Neural crest cell (in vitro differentiated cells): Measurements from ENCODE around the gene FAM219B. TPM values are rescaled to one million over a fixed set of nuclear protein-coding genes. Genes with fewer than 3 reads are reported as not detected.
"Not testable (repeated sequence)": the region's sequence is repeated elsewhere in the genome, so short reads cannot be mapped to it uniquely, and the experiment has no call there.

Source experiments
- DNase-seq: peaks from one replicate; pipeline ENCODE4 v3.0.0; 2021; ENCODE audit warnings: low read depth, mixed read lengths, low spot score
- H3K27ac Mint-ChIP-seq: one replicate; pipeline ENCODE4 v1.8.0; 2021; ENCODE audit warnings: mild to moderate bottlenecking, mixed read lengths; ENCODE audit not compliant: unreplicated experiment
- H3K27me3 Mint-ChIP-seq: 2 replicates; pipeline ENCODE4 v1.8.0; 2021; ENCODE audit warnings: low read depth, mild to moderate bottlenecking, mixed read lengths
- H3K36me3 Mint-ChIP-seq: 2 replicates; pipeline ENCODE4 v1.8.0; 2021; ENCODE audit warnings: low read depth, mild to moderate bottlenecking, mixed read lengths
- H3K4me1 Mint-ChIP-seq: 2 replicates; pipeline ENCODE4 v1.8.0; 2021; ENCODE audit warnings: mixed read lengths
- H3K4me3 Mint-ChIP-seq: one replicate; pipeline ENCODE4 v1.8.0; 2021; ENCODE audit warnings: mild to moderate bottlenecking, mixed read lengths
- H3K9me3 Mint-ChIP-seq: 2 replicates; pipeline ENCODE4 v1.8.0; 2021; ENCODE audit warnings: mixed read lengths
- CTCF ChIP-seq: fragments of 200-600 bp; sonication (generic); conservative IDR thresholded peaks from 2 replicates; pipeline ENCODE4 v1.5.0; 2021; ENCODE audit warnings: antibody characterized with exemption, mild to moderate bottlenecking
- total RNA-seq: library from RNA; stranded (reverse); gene quantifications from 2 replicates; pipeline ENCODE4 v1.2.1, GENCODE V29; 2021

The FAM219B gene
- total RNA-seq, 1 donor from 2014 or later = 138 TPM

- Mint-ChIP-seq H3K27ac (no peak overlapping the region), H3K36me3 (peaks cover 6% of the 10 kb centered on the region), H3K4me3 (no peak overlapping the region), H3K27me3 (no peaks in the 10 kb centered on the region), H3K4me1 (no peaks in the 10 kb centered on the region), H3K9me3 (no peaks in the 10 kb centered on the region)
- DNase-seq = no peak
- no peak for TF ChIP-seq CTCF
These were observed 22.1 kb upstream of the FAM219B start for GRCh38 chr15:74928771-74929198.

GRCh38 chr15:74924525-74924924 is 17.9 kb upstream of the FAM219B start:
- DNase-seq = no peak
- no peaks in the 10 kb centered on the region for H3K27me3 Mint-ChIP-seq
- no peaks in the 10 kb centered on the region for H3K4me1 Mint-ChIP-seq
- TF ChIP-seq CTCF = no peak
- no peak overlapping the region for H3K27ac Mint-ChIP-seq
- H3K36me3 Mint-ChIP-seq = peaks cover 9% of the 10 kb centered on the region
- no peaks in the 10 kb centered on the region for H3K9me3 Mint-ChIP-seq
- H3K4me3 Mint-ChIP-seq = no peak overlapping the region

- DNase-seq = no peak
- peaks cover 3% of the 10 kb centered on the region for H3K36me3 Mint-ChIP-seq
- no peaks in the 10 kb centered on the region for H3K27me3 Mint-ChIP-seq
- no peak overlapping the region for H3K27ac Mint-ChIP-seq
- no peaks in the 10 kb centered on the region for H3K4me1 Mint-ChIP-seq
- no peak overlapping the region for H3K4me3 Mint-ChIP-seq
- no peaks in the 10 kb centered on the region for H3K9me3 Mint-ChIP-seq
- TF ChIP-seq CTCF = no peak
These were observed 13.8 kb upstream of the FAM219B start for GRCh38 chr15:74920456-74920855.

GRCh38 chr15:74917676-74918075 is 11.0 kb upstream of the FAM219B start:
- H3K4me1 Mint-ChIP-seq = no peaks in the 10 kb centered on the region
- no peak overlapping the region for H3K4me3 Mint-ChIP-seq
- no peak overlapping the region for H3K27ac Mint-ChIP-seq
- TF ChIP-seq CTCF = no peak
- no peaks in the 10 kb centered on the region for H3K9me3 Mint-ChIP-seq
- no peaks in the 10 kb centered on the region for H3K27me3 Mint-ChIP-seq
- peaks cover 7% of the 10 kb centered on the region for H3K36me3 Mint-ChIP-seq
- no peak for DNase-seq

- peaks cover 13% of the 10 kb centered on the region for H3K36me3 Mint-ChIP-seq
- DNase-seq, H3K27ac Mint-ChIP-seq, H3K27me3 Mint-ChIP-seq, H3K4me3 Mint-ChIP-seq, H3K4me1 Mint-ChIP-seq, H3K9me3 Mint-ChIP-seq: not testable (repeated sequence)
These were observed 7.1 kb upstream of the FAM219B start for GRCh38 chr15:74913799-74914198.

GRCh38 chr15:74913041-74913440 is 6.4 kb upstream of the FAM219B start:
- no peak for TF ChIP-seq CTCF
- no peak for DNase-seq
- Mint-ChIP-seq H3K4me1 (no peaks in the 10 kb centered on the region), H3K9me3 (no peaks in the 10 kb centered on the region), H3K36me3 (peaks cover 16% of the 10 kb centered on the region), H3K27ac (no peak overlapping the region), H3K27me3 (no peaks in the 10 kb centered on the region), H3K4me3 (no peak overlapping the region)
